Body of pancreas (tissue), 4 donors: ENCODE data around the gene FOXP1. TPM values are rescaled to one million over a fixed set of nuclear protein-coding genes. Genes with fewer than 3 reads are reported as not detected.
A peak's percentile ranks its signal among the peaks of the same experiment; 100 is the strongest.

ENCODE experiments used
- ATAC-seq: fragments of 150-250 bp; one replicate; pipeline ENCODE4 v1.9.1; 2016
- DNase-seq, 4 donors: peaks; one replicate each; pipeline ENCODE4 v3.0.0-alpha.2; 2019
- H3K27ac ChIP-seq, 4 donors: fragments of 200-600 bp; sonication (generic); 1 replicate in 3 of 4; 2 replicates in 1 of 4; pipeline versions ENCODE4 v1.5.1 to v1.6.1; 2016 to 2019; ENCODE audit warnings: mild to moderate bottlenecking in 1 of 4, mixed read lengths in 1 of 4, moderate library complexity in 1 of 4
- H3K27me3 ChIP-seq, 2 donors: fragments of 200-600 bp; sonication (generic); one replicate each; pipeline ENCODE4 v1.6.0; 2016; ENCODE audit warnings: mild to moderate bottlenecking in 1 of 2
- H3K36me3 ChIP-seq, 2 donors: fragments of 200-600 bp; sonication (generic); replicated peaks in 1 of 2; 2 replicates each; pipeline ENCODE4 v1.5.1; 2016; ENCODE audit warnings: low read depth in 2 of 2; ENCODE audit not compliant: insufficient read depth in 1 of 2
- H3K4me1 ChIP-seq: fragments of 200-600 bp; sonication (generic); one replicate; pipeline ENCODE4 v1.6.0; 2016
- H3K4me3 ChIP-seq, 2 donors: fragments of 200-600 bp; sonication (generic); 1 replicate in 1 of 2; 2 replicates in 1 of 2; pipeline ENCODE4 v1.5.1; 2016 to 2019
- H3K9me3 ChIP-seq, 3 donors: fragments of 200-600 bp; sonication (generic); 1 replicate in 2 of 3; 2 replicates in 1 of 3; pipeline ENCODE4 v1.5.1; 2016
- POLR2A ChIP-seq, 3 donors: fragments of 450-650 bp; IDR thresholded peaks; one replicate each; pipeline ENCODE4 v1.6.1; 2016; ENCODE audit warnings: antibody characterized with exemption in 3 of 3, mild to moderate bottlenecking in 2 of 3
- WGBS, 2 donors: methylation state at CpG; one replicate each; pipeline ENCODE4 v1.1.5; 2017; 5-methylcytosine and 5-hydroxymethylcytosine counted together
- intact Hi-C: fragments of 100-400 bp; cut with DNase I; formaldehyde crosslinking; loops from one replicate; pipeline ENCODE4 v1.15.1; 2023
- total RNA-seq, 2 donors: library from RNA; depleted of rRNA; stranded (reverse); fragments of >200 nt; gene quantifications; one replicate each; pipeline ENCODE4 v1.1.0, GENCODE V29; 2016
- TF ChIP-seq, protein P1 (sequence below), 7 experiments: fragments of 450-650 bp in 4 of 7; fragments of 200-600 bp in 3 of 7; sonication (generic) in 3 of 7; IDR thresholded peaks; one replicate each; pipeline ENCODE4 v1.5.1; 2016 to 2019; ENCODE audit warnings: antibody characterized with exemption in 7 of 7

The FOXP1 gene
- total RNA-seq, 2 donors from 2014 or later: 85.7 to 86.1 TPM

DNA sequence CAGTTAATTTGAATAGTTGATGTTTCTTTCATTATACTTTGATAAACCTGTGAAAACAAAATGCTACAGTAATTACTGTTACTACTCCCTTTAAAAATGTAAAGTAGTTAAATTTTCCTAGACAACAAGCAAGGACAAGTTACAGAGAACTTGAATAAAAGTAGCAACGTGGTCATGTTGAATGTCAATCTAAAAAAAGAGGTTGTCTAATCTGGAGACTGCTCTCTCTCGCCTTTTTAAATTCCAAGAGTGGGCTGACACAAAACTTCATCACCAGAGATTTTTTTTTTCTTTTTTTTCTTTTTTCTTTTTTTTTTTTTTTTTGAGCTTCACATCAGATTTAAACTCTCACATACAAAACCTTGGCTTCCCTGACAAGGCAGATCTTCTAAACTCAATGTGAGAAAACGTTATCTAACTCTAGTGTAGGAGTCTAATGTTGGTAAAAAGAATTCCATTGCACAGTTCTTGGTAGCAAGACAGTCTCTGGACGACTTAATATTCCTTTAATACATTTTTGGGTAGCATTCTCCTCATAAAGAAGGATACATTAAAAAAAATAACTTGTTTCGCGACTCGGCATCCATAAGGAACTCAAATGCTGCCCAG, 4.1 kb downstream of the FOXP1 start:
- 37 to 52% methylated on average over 7 of the region's 7 CpGs for WGBS, 2 donors
- no peaks in the 10 kb centered on the region for H3K9me3 ChIP-seq
- no peak for ATAC-seq
- no peaks in the 10 kb centered on the region for H3K27me3 ChIP-seq
- H3K4me1 ChIP-seq: peaks cover 44% of the 10 kb centered on the region
- no peak overlapping the region for H3K4me3 ChIP-seq
- intact Hi-C loops: no loop called here
- TF ChIP-seq, protein P1, sequence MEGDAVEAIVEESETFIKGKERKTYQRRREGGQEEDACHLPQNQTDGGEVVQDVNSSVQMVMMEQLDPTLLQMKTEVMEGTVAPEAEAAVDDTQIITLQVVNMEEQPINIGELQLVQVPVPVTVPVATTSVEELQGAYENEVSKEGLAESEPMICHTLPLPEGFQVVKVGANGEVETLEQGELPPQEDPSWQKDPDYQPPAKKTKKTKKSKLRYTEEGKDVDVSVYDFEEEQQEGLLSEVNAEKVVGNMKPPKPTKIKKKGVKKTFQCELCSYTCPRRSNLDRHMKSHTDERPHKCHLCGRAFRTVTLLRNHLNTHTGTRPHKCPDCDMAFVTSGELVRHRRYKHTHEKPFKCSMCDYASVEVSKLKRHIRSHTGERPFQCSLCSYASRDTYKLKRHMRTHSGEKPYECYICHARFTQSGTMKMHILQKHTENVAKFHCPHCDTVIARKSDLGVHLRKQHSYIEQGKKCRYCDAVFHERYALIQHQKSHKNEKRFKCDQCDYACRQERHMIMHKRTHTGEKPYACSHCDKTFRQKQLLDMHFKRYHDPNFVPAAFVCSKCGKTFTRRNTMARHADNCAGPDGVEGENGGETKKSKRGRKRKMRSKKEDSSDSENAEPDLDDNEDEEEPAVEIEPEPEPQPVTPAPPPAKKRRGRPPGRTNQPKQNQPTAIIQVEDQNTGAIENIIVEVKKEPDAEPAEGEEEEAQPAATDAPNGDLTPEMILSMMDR (IDR thresholded peaks at IDR 0.05): no peak
- no peak for TF ChIP-seq POLR2A (IDR thresholded peaks at IDR 0.05)
- H3K36me3 ChIP-seq: no peaks in the 10 kb centered on the region
- DNase-seq: no peak
- H3K27ac ChIP-seq: peak overlapping the region; percentile 27 to 98 (median 64)

DNA sequence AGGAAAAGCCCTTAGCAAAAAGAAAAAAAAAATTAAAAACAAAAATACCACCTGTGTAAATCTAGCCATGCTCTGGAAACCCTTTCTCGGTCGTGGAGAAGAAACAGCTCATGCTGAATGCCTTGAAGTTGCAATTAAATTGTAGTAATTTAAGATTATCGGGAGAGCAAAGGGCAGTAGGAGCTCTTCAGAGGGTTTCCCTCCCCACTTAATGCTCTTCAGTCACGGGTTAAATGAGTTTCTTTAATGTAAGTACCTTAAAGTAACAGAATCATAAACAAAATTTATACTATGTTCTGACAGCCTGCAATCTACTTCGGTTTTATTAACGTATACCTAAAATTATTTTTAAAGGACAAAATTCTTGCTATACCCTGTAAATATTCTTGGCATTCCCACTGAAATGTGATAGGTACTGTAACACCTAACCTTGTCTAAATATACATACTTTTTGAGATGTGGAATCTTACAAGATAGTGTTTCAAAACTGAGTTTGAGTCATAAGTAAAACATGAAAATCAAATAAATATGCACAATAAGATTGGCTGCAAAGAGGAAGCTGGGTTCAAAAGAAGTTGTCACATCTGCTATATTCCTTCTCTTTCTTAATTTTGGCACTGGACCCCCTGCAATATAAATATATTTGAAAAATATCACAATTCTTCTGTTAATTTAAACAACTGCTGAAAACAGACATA, 5.3 kb downstream of the FOXP1 start:
- intact Hi-C loops: no loop called here
- Histone ChIP-seq H3K4me1 (peaks cover 44% of the 10 kb centered on the region), H3K9me3 (no peaks in the 10 kb centered on the region), H3K27me3 (no peaks in the 10 kb centered on the region), H3K36me3 (no peaks in the 10 kb centered on the region), H3K4me3 (no peak overlapping the region), H3K27ac (peak overlapping the region; percentile 21 to 98 (median 40))
- ATAC-seq (no peak), DNase-seq (no peak)
- WGBS, 2 donors: 32 to 40% methylated on average over 6 of the region's 6 CpGs
- TF ChIP-seq, protein P1 (IDR thresholded peaks at IDR 0.05): no peak
- no peak for TF ChIP-seq POLR2A (IDR thresholded peaks at IDR 0.05)

DNA sequence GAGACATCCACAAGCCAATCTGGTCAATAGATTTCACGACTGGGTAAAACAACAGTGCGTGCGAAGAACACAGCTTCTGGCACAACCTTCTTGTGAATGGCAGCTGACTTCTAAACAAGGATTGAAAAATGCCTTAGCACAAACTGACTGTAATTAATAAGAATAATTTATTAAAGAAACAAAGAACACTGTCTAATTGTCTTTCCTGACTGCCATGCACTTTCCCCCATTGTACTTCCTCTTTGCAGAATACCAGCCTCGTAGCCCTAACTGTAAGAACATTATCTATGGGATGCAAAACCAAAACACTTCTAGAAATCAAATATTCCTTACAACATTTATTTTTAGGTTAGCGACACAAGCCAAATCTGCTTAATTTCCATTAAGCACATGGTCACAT, 6.5 kb downstream of the FOXP1 start:
- DNase-seq (no peak), ATAC-seq (no peak)
- WGBS, 2 donors: 31 to 39% methylated on average over 5 of the region's 5 CpGs
- no peaks in the 10 kb centered on the region for H3K27me3 ChIP-seq
- H3K4me1 ChIP-seq: peaks cover 44% of the 10 kb centered on the region
- H3K9me3 ChIP-seq: no peaks in the 10 kb centered on the region
- intact Hi-C loops: no loop called here
- H3K27ac ChIP-seq: peak overlapping the region in 2 of 4 donors; percentile 43 to 59
- H3K4me3 ChIP-seq: no peak overlapping the region
- TF ChIP-seq POLR2A (IDR thresholded peaks at IDR 0.05): no peak
- TF ChIP-seq, protein P1 (IDR thresholded peaks at IDR 0.05): no peak
- H3K36me3 ChIP-seq: no peaks in the 10 kb centered on the region

DNA sequence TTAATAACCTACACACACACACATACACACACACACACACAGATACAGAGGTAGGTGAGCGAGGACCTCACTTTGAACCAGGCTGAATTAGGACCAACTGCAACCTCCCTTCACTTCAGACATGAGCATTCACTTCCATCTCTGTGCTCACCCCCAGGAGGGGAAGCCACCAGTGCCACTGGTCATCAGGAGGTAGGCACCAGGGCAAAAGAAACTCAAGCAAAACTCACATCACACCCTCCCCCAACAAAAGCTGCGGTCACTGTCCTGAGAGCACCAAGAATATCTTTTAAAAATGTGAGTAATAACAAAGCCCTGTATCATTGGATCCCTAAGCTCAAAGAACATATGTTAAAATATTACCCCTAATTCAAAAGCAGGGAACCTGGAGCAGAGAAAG, 8.1 kb downstream of the FOXP1 start:
- DNase-seq (no peak), ATAC-seq (no peak)
- no peak for TF ChIP-seq POLR2A (IDR thresholded peaks at IDR 0.05)
- TF ChIP-seq, protein P1 (IDR thresholded peaks at IDR 0.05): no peak
- H3K4me3 ChIP-seq: no peak overlapping the region
- no peak overlapping the region for H3K27ac ChIP-seq
- 98 to 100% methylated on average over 2 of the region's 2 CpGs for WGBS, 2 donors
- no peaks in the 10 kb centered on the region for H3K9me3 ChIP-seq
- no peaks in the 10 kb centered on the region for H3K36me3 ChIP-seq
- intact Hi-C loops: no loop called here
- H3K27me3 ChIP-seq: no peaks in the 10 kb centered on the region
- peaks cover 40% of the 10 kb centered on the region for H3K4me1 ChIP-seq

DNA sequence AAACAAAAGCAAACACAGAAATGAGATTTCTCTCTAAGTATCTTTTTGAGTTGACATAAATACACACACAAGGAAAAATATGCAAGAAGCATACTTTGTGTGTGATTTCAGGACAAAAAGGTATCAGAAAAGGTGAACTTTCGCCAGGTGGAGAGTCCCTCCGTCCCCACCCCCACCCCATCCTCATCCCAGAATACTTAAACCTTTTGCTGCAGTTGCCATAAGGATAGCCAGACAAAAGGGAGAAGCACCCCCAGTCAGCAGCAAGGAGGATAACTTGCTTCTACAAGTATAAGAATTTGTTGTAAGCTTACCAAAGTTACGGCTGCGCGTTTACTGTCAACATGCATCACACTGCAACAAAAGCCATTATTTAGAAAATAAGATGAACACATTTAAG, 10.3 kb downstream of the FOXP1 start:
- H3K27ac ChIP-seq: no peak overlapping the region
- H3K27me3 ChIP-seq: no peaks in the 10 kb centered on the region
- no peak for TF ChIP-seq POLR2A (IDR thresholded peaks at IDR 0.05)
- TF ChIP-seq, protein P1 (IDR thresholded peaks at IDR 0.05): no peak
- H3K36me3 ChIP-seq: no peaks in the 10 kb centered on the region
- intact Hi-C loops: no loop called here
- no peak for ATAC-seq
- WGBS, 2 donors: 90 to 94% methylated on average over 5 of the region's 5 CpGs
- H3K9me3 ChIP-seq: no peaks in the 10 kb centered on the region
- H3K4me1 ChIP-seq: peaks cover 21% of the 10 kb centered on the region
- DNase-seq: no peak
- H3K4me3 ChIP-seq: no peak overlapping the region
